AG09309 (cell line): ENCODE results near the gene CHRND.

Experiments
- DNase-seq: peaks from one replicate; pipeline ENCODE4 v3.0.0-alpha.2; 2010; ENCODE audit warnings: low read depth
- H3K4me3 ChIP-seq: 2 replicates; pipeline ENCODE4 v1.5.1; 2011; ENCODE audit warnings: mild to moderate bottlenecking, low read depth, low read length, moderate library complexity; ENCODE audit not compliant: control insufficient read depth
- CTCF ChIP-seq: IDR thresholded peaks from 2 replicates; pipeline ENCODE4 v1.5.1; 2011; ENCODE audit warnings: mild to moderate bottlenecking, low read depth, low read length, inconsistent platforms; ENCODE audit not compliant: insufficient read depth, control insufficient read depth; ENCODE audit errors: missing control alignments

Gene CHRND

GRCh38 chr2:232525791-232526371 is at the start of gene CHRND:
Gene CHRND, plus strand, starts transcription at chr2:232526160. Its CDS starts 56 bp downstream, at chr2:232526216.
- no peak for TF ChIP-seq CTCF
- DNase-seq = no peak

GRCh38 chr2:232476791-232477190 is 49.2 kb upstream of the CHRND start:
- TF ChIP-seq CTCF = no peak
- no peak overlapping the region for H3K4me3 ChIP-seq
- DNase-seq = no peak

More at GRCh38 chr2:232525791-232526371, at the start of gene CHRND:
- no peak within 1 kb of the TSS for H3K4me3 ChIP-seq

- no peak for TF ChIP-seq CTCF
- DNase-seq = no peak
- no peak overlapping the region for H3K4me3 ChIP-seq
These were observed 48.0 kb upstream of the CHRND start for GRCh38 chr2:232477751-232478510.

GRCh38 chr2:232478571-232479340 is 47.2 kb upstream of the CHRND start:
- no peak for TF ChIP-seq CTCF
- H3K4me3 ChIP-seq = no peak overlapping the region
- DNase-seq = no peak

- no peak for TF ChIP-seq CTCF
- no peak for DNase-seq
- no peak overlapping the region for H3K4me3 ChIP-seq
These were observed 46.4 kb upstream of the CHRND start for GRCh38 chr2:232479341-232480200.
